ENCODE data around the gene TFF1.

Gene TFF1

DNA sequence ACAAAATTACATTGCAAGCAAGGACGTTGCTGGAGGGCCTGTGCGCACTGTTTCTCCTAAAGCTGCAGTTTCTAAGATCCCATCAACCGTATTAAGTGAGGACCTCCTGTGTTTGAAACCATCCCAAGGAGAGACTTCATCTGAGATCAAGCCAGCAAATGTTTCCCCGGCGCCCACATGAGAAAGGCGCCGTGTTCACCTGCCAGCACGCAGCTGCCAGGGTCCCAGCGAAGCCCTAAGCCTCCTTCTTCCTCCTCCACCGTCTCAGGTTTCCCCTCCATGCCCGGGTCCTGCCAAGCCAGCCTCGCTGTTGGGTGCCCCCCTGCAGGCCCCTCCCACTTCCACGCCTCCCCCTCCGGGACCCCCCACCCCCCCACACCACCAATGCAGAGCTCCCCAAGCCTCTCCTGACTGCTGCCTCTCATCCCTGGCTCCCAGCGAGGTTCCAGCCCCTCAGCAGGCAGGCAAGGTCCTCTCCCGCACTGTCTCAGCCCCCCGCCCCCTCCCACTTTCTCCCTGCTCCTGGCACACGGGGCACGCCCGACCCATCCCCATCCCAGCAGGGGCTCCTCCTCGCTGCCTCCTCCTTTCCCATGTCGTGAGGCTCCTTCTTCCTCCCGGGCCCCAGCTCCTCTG is 8.6 kb upstream of the TFF1 start:
- no peak overlapping the region for H3K4me3 ChIP-seq (ENCODE audit: low read depth, low read length)
- no peak for TF ChIP-seq CTCF (IDR thresholded peaks at IDR 0.05; ENCODE audit: insufficient read depth, low read length, missing control alignments)
- ChIA-PET POLR2A (no interaction called here), CTCF (no interaction called here)
- DNase-seq (ENCODE audit: low read depth, low spot score): no peak

DNA sequence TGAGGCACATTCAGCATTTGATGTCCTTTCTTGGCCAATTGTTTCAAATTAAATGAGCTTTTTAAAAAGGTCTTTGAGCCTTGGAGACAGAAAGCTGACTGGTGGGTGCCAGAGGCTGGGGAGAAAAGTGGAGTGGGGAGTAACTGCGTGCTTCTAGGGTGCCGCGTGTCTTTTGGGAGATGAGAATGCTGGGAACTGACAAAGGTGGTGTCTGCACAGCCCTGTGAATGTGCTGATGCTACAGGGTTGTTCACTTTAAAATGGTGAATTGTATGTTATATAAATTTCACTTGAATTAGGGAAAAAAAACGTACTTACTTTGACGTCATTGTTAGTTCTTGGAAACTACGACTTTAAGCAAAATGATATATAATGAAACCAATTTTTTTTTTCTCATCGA is 8.1 kb upstream of the TFF1 start:
- DNase-seq (ENCODE audit: low read depth, low spot score): no peak
- ChIA-PET CTCF (no interaction called here), POLR2A (no interaction called here)
- no peak overlapping the region for H3K4me3 ChIP-seq (ENCODE audit: low read depth, low read length)
- TF ChIP-seq CTCF (IDR thresholded peaks at IDR 0.05; ENCODE audit: insufficient read depth, low read length, missing control alignments): no peak

DNA sequence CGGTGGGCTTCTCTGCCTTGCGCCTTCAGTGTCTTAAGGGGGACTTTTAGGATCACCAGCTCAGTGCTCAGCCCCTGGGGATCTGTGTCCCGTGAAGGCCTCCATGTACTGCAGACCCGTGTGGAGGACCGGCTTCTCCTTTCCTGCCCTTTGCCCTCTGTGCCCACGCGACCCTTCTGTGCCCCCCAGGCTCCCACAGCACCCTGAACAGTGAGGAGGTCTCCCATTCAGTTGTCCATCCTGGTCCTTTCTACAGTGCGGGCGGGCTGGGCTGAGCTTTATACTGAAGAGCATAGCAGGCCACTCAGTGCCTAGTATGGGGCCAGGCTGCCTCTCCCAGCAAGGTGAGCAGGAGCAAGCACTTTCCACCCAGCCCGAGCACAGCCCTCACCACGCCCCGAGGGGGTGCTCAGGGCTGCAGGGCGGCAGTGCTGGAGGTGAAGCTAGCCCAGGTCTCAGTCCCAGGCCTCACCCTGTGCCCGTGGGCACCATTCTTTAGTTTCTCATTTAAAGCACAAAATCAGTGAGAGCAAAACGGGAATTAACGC is 7.6 kb upstream of the TFF1 start:
- no peak overlapping the region for H3K4me3 ChIP-seq (ENCODE audit: low read depth, low read length)
- POLR2A ChIA-PET: no interaction called here
- CTCF ChIA-PET: no interaction called here

GRCh38 chr21:42373196-42373907 is 7.0 kb upstream of the TFF1 start:
- TF ChIP-seq CTCF (IDR thresholded peaks at IDR 0.05; ENCODE audit: insufficient read depth, low read length, missing control alignments): no peak
- CTCF ChIA-PET: no interaction called here
- DNase-seq (ENCODE audit: low read depth, low spot score): no peak
- POLR2A ChIA-PET: no interaction called here
- no peak overlapping the region for H3K4me3 ChIP-seq (ENCODE audit: low read depth, low read length)

More for the DNA sequence above, 7.6 kb upstream of the TFF1 start:
- DNase-seq (ENCODE audit: low read depth, low spot score): no peak
- no peak for TF ChIP-seq CTCF (IDR thresholded peaks at IDR 0.05; ENCODE audit: insufficient read depth, low read length, missing control alignments)

GRCh38 chr21:42370894-42371654 is 4.7 kb upstream of the TFF1 start:
- ChIA-PET CTCF (no interaction called here), POLR2A (no interaction called here)
- no peak for DNase-seq (ENCODE audit: low read depth, low spot score)
- no peak for TF ChIP-seq CTCF (IDR thresholded peaks at IDR 0.05; ENCODE audit: insufficient read depth, low read length, missing control alignments)
- no peak overlapping the region for H3K4me3 ChIP-seq (ENCODE audit: low read depth, low read length)

DNA sequence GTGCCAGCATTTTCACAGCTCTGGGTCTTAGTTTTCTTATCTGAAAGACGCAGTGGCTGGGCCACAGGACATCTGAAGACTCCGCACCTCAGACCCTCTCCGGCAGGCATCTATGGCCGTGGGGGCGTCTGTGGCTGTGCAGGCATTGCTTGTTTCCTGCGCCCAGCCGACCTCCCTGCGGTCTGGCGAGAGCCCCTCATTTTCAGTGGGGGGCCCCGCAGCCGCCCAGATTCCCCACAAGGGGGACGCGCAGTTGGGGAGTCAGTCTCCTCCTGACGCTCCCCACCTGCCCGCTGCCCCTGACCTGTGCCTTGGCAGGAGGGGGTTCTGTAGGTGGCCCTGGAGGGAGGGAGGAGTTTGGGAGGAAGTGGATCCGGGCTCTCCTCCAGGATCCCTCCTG is 3.5 kb upstream of the TFF1 start:
- POLR2A ChIA-PET: no interaction called here
- no peak for TF ChIP-seq CTCF (IDR thresholded peaks at IDR 0.05; ENCODE audit: insufficient read depth, low read length, missing control alignments)
- CTCF ChIA-PET: no interaction called here
- DNase-seq (ENCODE audit: low read depth, low spot score): no peak
- no peak overlapping the region for H3K4me3 ChIP-seq (ENCODE audit: low read depth, low read length)

Data from AG04449 (cell line).